Stimulated activated CD4-positive, alpha-beta T cell treated with anti-CD3 and anti-CD28 coated beads, Interleukin-4, amount 100 ng/mL, for 24 hours (primary cell): ENCODE measurements around the gene TGFBR1.
"Not testable (repeated sequence)": the region's sequence is repeated elsewhere in the genome, so short reads cannot be mapped to it uniquely, and the experiment has no call there.

Source experiments
- DNase-seq: peaks from one replicate; pipeline ENCODE4 v3.0.0-alpha.2; 2020

TGFBR1 gene

DNA sequence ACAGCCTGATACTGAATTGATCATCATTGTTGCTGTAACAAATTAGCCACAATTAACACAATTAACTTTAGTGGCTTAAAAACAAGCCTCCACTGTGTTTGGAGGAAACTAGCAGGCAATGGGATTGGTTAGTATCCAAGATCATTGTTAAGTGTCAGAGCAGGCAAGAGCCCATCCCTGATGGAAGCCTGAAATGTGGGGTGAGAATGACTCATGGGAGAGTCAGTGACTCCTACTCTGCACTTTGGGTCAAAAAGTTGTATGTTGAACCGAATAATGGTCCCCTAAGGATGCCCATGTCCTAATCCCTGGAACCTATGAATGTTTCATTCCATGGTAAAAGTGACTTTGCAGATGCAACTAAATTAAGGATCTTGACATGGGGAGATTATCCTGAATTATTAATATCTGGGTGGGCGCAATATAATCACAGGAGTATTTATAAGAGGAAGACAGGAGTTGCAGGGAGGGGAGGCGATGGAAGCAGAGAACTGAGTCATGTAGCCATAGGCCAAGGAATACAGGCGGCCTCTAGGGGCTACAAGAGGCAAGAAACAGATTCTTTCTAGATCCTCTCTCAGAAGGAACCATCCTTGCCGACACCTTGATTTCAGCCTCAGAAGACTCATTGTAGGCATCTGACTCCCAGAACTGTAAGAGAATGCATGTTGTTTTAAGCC, 88.0 kb downstream of the TGFBR1 start:
- DNase-seq: no peak

DNA sequence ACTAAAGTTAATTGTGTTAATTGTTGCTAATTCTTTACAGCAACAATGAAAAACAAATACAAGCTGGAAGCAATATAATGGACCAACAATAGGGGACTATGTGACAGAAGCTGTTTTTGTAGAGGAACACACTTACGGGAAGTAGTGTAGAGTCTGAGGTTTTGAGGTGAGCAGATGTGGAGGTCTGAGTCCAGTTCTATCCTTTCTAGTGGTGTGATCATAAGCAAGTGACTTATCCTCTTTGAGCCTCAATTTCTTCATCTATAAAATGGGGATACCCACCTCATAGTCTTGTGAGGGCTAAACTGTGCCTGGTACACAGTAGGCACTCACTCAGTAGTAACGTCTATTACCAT, 88.5 kb downstream of the TGFBR1 start:
- DNase-seq: no peak

DNA sequence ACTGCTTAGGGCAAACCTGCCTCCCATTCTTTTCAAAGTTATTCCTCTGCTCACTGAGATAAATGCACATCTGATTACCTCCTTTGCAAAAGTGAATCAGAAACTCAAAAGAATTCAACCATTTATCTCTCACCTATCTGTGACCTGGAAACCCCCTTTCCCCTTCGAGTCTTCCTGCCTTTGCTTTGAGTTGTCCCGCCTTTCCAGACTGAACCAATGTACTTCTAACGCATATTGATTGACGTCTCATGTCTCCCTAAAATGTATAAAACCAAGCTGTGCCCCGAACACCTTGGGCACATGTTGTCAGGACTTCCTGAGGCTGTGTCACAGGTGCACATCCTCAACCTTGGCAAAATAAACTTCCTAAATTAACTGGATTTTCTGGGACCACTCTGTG, 91.6 kb downstream of the TGFBR1 start:
- not testable (repeated sequence) for DNase-seq

DNA sequence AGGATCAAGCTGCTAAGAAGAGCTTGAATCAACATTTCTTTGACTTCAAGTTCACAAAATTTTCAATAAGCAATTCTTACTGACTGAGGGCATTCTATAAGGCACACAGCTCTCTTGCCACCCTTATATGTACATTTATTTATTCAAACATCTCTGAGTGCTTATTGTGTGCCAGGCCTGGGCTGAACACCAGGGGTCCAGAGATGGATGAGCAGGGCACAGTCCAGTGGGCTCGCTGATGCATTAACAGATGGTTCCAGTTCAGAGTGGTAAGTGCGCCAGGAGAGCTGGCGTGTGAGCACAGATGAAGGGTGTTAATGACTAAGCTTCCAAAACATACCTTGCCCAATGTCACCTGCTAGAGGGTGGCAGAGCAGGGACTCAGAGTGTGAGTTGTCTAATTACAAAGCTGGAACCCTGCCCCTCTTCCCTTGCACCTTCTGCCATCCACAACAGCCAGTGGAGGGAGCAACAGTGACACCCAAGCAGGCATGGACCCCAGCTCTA, 92.3 kb downstream of the TGFBR1 start:
- DNase-seq: no peak

DNA sequence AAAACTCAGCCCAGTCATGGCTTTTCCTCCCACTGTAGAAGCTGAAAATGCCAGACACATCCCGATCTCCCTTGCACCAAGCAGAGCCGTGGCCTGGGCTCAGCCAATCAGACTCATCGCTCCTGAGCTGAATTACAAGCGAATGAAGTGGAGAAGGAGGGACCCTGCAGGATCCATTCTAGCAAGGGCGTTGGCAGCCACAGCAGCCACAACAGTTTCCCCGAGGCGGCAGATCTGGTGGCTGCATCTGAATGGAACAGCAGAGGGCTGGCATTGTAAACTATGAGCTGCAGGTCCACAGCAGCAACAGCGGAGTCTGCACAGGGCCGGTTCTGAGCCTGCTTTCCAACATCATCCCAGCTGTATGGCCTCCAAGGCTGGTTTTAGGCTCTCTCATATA, 93.1 kb downstream of the TGFBR1 start:
- no peak for DNase-seq

DNA sequence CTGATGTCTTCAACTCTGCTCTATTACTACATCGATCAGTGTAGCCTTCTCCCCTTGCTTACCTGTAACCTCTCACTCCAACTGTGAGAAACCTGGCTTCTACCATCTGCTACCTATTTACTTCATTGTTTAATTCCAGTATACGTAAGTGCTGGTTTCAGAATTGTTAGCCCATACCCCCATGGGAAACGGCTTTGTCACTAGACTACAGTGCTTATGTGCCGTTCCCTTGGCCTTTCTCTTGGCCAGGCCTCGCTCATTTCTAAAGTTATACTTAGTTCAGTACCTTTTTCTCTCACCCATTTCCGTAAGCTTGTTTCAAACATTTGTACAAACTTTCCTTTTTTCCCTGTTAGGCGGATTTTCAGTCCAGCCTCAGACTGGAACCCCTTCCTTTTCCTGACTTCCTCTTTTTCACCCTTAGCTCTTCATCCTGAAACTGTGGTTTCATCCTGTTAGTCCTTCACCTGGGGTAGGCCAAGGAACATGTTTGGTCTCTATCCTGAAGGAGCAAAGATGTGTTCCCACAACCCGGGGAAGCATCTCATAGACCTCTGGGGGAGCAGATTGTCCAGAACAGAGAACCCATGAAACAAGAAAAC, 95.1 kb downstream of the TGFBR1 start:
- no peak for DNase-seq

DNA sequence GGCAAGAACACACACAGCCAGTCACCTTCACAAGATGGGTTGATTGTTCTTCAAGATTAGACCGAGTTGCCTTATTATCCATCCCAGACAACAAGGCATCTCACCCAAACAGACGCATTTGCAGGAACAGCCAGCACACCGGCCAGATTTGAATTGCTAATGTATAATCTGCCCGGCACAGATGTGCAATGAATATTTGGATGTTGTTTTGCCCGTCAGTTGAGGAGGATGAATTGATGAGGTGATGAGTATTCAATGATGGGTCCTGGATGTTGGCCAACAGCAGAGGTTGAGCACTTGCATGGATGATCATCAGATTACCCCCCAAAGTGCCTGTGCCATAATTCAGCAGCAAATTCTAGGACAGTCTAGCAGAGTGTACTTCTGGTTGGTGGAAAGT, 96.7 kb downstream of the TGFBR1 start:
- DNase-seq: no peak
